ENCODE measurements around the gene EPB41L4B. TPM values are rescaled to one million over a fixed set of nuclear protein-coding genes. Genes with fewer than 3 reads are reported as not detected.

EPB41L4B gene
- total RNA-seq, 1 experiment from 2014 or later = 8.1 TPM

DNA sequence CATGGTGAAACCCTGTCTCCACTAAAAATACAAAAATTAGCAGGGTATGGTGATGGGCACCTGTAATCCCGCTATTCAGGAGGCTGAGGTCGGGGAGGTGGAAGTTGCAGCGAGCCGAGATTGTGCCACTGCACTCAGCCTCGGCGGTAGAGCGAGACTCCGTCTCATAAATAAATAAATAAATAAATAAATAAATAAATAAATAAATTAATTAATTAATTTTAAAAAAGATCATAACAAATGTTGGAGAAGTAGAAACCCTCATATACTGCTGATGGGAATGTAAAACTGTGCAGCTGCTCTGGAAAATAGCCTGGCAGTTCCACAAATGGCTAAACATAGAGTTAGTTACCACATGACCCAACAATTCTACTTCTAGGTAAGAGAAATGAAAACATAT, 39.3 kb downstream of the EPB41L4B start:
- no peaks in the 10 kb centered on the region for H3K9me3 ChIP-seq (ENCODE audit: control insufficient read depth in 1 of 2, insufficient read depth in 1 of 2, low read depth in 1 of 2, low read length in 2 of 2)
- ChIA-PET RAD21 (ENCODE audit: low non-redundant PET in 1 of 2, low total read pairs in 2 of 2, uncharacterized antibody in 2 of 2, unreplicated experiment in 2 of 2) (no interaction called here), CTCF (no interaction called here), POLR2A (no interaction called here)
- no peaks in the 10 kb centered on the region for H3K36me3 ChIP-seq (ENCODE audit: control insufficient read depth in 1 of 2, insufficient read depth in 2 of 2, low read length in 2 of 2)
- H3K4me1 ChIP-seq (ENCODE audit: control insufficient read depth in 1 of 2, insufficient read depth in 2 of 2, low read length in 2 of 2) = no peaks in the 10 kb centered on the region
- no peaks in the 10 kb centered on the region for H3K27me3 ChIP-seq (ENCODE audit: insufficient read depth, low read length)
- intact Hi-C loops (cut with micrococcal nuclease) = no loop called here
- no peak for TF ChIP-seq TCF7L2 (IDR thresholded peaks at IDR 0.05; ENCODE audit: borderline replicate concordance, extremely low read depth, insufficient read depth, insufficient read length)
- no peak for TF ChIP-seq POLR2A (IDR thresholded peaks at IDR 0.05; ENCODE audit: borderline replicate concordance, extremely low read depth, insufficient read depth, insufficient read length)
- no peak for TF ChIP-seq EZH2 (IDR thresholded peaks at IDR 0.05)
- TF ChIP-seq, protein P1, sequence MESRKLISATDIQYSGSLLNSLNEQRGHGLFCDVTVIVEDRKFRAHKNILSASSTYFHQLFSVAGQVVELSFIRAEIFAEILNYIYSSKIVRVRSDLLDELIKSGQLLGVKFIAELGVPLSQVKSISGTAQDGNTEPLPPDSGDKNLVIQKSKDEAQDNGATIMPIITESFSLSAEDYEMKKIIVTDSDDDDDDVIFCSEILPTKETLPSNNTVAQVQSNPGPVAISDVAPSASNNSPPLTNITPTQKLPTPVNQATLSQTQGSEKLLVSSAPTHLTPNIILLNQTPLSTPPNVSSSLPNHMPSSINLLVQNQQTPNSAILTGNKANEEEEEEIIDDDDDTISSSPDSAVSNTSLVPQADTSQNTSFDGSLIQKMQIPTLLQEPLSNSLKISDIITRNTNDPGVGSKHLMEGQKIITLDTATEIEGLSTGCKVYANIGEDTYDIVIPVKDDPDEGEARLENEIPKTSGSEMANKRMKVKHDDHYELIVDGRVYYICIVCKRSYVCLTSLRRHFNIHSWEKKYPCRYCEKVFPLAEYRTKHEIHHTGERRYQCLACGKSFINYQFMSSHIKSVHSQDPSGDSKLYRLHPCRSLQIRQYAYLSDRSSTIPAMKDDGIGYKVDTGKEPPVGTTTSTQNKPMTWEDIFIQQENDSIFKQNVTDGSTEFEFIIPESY (IDR thresholded peaks at IDR 0.05; ENCODE audit: extremely low read depth, insufficient replicate concordance, low read length) = no peak
- no peak for TF ChIP-seq SIN3A (IDR thresholded peaks at IDR 0.05; ENCODE audit: low read depth)
- no peak for TF ChIP-seq ZNF274 (IDR thresholded peaks at IDR 0.05; ENCODE audit: low read depth, low read length)
- TF ChIP-seq, protein P2, sequence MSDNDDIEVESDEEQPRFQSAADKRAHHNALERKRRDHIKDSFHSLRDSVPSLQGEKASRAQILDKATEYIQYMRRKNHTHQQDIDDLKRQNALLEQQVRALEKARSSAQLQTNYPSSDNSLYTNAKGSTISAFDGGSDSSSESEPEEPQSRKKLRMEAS (IDR thresholded peaks at IDR 0.05) = no peak
- TF ChIP-seq, protein P3, sequence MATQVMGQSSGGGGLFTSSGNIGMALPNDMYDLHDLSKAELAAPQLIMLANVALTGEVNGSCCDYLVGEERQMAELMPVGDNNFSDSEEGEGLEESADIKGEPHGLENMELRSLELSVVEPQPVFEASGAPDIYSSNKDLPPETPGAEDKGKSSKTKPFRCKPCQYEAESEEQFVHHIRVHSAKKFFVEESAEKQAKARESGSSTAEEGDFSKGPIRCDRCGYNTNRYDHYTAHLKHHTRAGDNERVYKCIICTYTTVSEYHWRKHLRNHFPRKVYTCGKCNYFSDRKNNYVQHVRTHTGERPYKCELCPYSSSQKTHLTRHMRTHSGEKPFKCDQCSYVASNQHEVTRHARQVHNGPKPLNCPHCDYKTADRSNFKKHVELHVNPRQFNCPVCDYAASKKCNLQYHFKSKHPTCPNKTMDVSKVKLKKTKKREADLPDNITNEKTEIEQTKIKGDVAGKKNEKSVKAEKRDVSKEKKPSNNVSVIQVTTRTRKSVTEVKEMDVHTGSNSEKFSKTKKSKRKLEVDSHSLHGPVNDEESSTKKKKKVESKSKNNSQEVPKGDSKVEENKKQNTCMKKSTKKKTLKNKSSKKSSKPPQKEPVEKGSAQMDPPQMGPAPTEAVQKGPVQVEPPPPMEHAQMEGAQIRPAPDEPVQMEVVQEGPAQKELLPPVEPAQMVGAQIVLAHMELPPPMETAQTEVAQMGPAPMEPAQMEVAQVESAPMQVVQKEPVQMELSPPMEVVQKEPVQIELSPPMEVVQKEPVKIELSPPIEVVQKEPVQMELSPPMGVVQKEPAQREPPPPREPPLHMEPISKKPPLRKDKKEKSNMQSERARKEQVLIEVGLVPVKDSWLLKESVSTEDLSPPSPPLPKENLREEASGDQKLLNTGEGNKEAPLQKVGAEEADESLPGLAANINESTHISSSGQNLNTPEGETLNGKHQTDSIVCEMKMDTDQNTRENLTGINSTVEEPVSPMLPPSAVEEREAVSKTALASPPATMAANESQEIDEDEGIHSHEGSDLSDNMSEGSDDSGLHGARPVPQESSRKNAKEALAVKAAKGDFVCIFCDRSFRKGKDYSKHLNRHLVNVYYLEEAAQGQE (IDR thresholded peaks at IDR 0.05; ENCODE audit: low read depth) = no peak
- no peak for TF ChIP-seq RAD21 (IDR thresholded peaks at IDR 0.05; ENCODE audit: low read depth)
- TF ChIP-seq, protein P4, sequence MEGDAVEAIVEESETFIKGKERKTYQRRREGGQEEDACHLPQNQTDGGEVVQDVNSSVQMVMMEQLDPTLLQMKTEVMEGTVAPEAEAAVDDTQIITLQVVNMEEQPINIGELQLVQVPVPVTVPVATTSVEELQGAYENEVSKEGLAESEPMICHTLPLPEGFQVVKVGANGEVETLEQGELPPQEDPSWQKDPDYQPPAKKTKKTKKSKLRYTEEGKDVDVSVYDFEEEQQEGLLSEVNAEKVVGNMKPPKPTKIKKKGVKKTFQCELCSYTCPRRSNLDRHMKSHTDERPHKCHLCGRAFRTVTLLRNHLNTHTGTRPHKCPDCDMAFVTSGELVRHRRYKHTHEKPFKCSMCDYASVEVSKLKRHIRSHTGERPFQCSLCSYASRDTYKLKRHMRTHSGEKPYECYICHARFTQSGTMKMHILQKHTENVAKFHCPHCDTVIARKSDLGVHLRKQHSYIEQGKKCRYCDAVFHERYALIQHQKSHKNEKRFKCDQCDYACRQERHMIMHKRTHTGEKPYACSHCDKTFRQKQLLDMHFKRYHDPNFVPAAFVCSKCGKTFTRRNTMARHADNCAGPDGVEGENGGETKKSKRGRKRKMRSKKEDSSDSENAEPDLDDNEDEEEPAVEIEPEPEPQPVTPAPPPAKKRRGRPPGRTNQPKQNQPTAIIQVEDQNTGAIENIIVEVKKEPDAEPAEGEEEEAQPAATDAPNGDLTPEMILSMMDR (IDR thresholded peaks at IDR 0.05 in 2 of 3, conservative IDR thresholded peaks at IDR 0.05 in 1 of 3; ENCODE audit: borderline replicate concordance in 1 of 3, insufficient read depth in 1 of 3, low read depth in 2 of 3, low read length in 2 of 3) = no peak
- no peak for TF ChIP-seq POLR2AphosphoS5 (IDR thresholded peaks at IDR 0.05; ENCODE audit: low read depth, low read length)
- ATAC-seq = no peak
- no peak overlapping the region for H3K4me2 ChIP-seq (ENCODE audit: low read length)
- no peak overlapping the region for H3K27ac ChIP-seq (ENCODE audit: low read depth, low read length)
- BruUV-seq (replicated peaks) = no TSS peak
- H3K9me2 ChIP-seq (ENCODE audit: insufficient read depth) = no peaks in the 10 kb centered on the region
- H3K4me3 ChIP-seq (replicated peaks in 1 of 2; ENCODE audit: low read depth in 1 of 2, low read length in 2 of 2) = no peak overlapping the region
- H3K79me2 ChIP-seq (ENCODE audit: insufficient read depth, low read length) = 0 out of 2 replicates have a peak, but pooled peaks cover 11% of the 10 kb centered on the region
- H3K9ac ChIP-seq (ENCODE audit: low read length) = no peak overlapping the region
- H2AFZ ChIP-seq (ENCODE audit: low read depth, low read length, poor library complexity, severe bottlenecking) = no peak overlapping the region
- no peaks in the 10 kb centered on the region for H4K20me1 ChIP-seq (ENCODE audit: insufficient read depth)
- DNase-seq (ENCODE audit: low read depth, low spot score) = no peak
